OCI-LY7 (cell line): ENCODE data around the gene HRAS. TPM values are rescaled to one million over a fixed set of nuclear protein-coding genes. Genes with fewer than 3 reads are reported as not detected.

Experiments used
- BruUV-seq: library from RNA; stranded (reverse); fragments of 400-500 nt; replicated peaks from 2 replicates; lab custom pipeline; 2021; lab: Mats Ljungman, UMichigan
- CTCF ChIA-PET: fragments of 300-600 bp; sonication (Branson Sonifier 250); formaldehyde crosslinking; loops from one replicate; lab custom pipeline; 2022; ENCODE audit warnings: antibody characterized with exemption; ENCODE audit not compliant: unreplicated experiment; lab: Charles Lee
- POLR2A ChIA-PET: fragments of 300-600 bp; sonication (Branson Sonifier 250); formaldehyde crosslinking; loops from one replicate; lab custom pipeline; 2022; ENCODE audit warnings: antibody characterized with exemption; lab: Charles Lee
- DNase-seq: peaks from one replicate; pipeline ENCODE4 v3.0.0-alpha.2; 2015; ENCODE audit warnings: low spot score
- H2AFZ ChIP-seq: fragments of 200-600 bp; sonication (generic), shearing (Covaris generic); 2 replicates; pipeline ENCODE4 v1.6.1; 2014; ENCODE audit warnings: mild to moderate bottlenecking, antibody characterized with exemption, low read length, moderate library complexity
- H3K27ac ChIP-seq: fragments of 200-600 bp; sonication (generic); 2 replicates; pipeline ENCODE4 v1.5.1; 2014; ENCODE audit warnings: mixed run types, low read depth, mild to moderate bottlenecking, moderate library complexity, low read length, inconsistent platforms; ENCODE audit not compliant: poor library complexity, severe bottlenecking
- H3K36me3 ChIP-seq: fragments of 200-600 bp; sonication (generic); 2 replicates; pipeline ENCODE4 v1.6.1; 2014; ENCODE audit warnings: mild to moderate bottlenecking, antibody characterized with exemption, low read length, moderate library complexity, mixed read lengths; ENCODE audit not compliant: insufficient read depth
- H3K4me1 ChIP-seq: fragments of 200-600 bp; sonication (generic); 2 replicates; pipeline ENCODE4 v1.5.1; 2014; ENCODE audit warnings: mild to moderate bottlenecking, low read length; ENCODE audit not compliant: insufficient read depth, poor library complexity, severe bottlenecking
- H3K4me2 ChIP-seq: fragments of 200-600 bp; sonication (generic); 2 replicates; pipeline ENCODE4 v1.6.1; 2014; ENCODE audit warnings: mild to moderate bottlenecking, low read length
- H3K4me3 ChIP-seq: fragments of 200-600 bp; sonication (generic); 2 replicates; pipeline ENCODE4 v1.5.1; 2014; ENCODE audit warnings: mild to moderate bottlenecking, low read depth, low read length; ENCODE audit not compliant: poor library complexity, severe bottlenecking
- H3K79me2 ChIP-seq: fragments of 200-600 bp; sonication (generic); 2 replicates; pipeline ENCODE4 v1.6.1; 2016; ENCODE audit warnings: low read depth, mild to moderate bottlenecking, low read length, moderate library complexity, mixed read lengths; ENCODE audit not compliant: insufficient read depth
- H3K9me2 ChIP-seq: fragments of 200-600 bp; sonication (generic); 2 replicates; pipeline ENCODE4 v1.6.1; 2016; ENCODE audit warnings: mild to moderate bottlenecking, low read length, mixed read lengths; ENCODE audit not compliant: insufficient read depth
- H3K9me3 ChIP-seq: fragments of 200-600 bp; sonication (generic); 2 replicates; pipeline ENCODE4 v1.6.1; 2014; ENCODE audit warnings: mild to moderate bottlenecking, mixed run types, low read length, mixed read lengths
- H4K20me1 ChIP-seq: fragments of 200-600 bp; sonication (generic); 2 replicates; pipeline ENCODE4 v1.6.1; 2014; ENCODE audit warnings: mild to moderate bottlenecking, antibody characterized with exemption, low read length, moderate library complexity, mixed read lengths; ENCODE audit not compliant: insufficient read depth
- CTCF ChIP-seq: fragments of 200-600 bp; sonication (generic); conservative IDR thresholded peaks from 2 replicates; pipeline ENCODE4 v1.5.1; 2014; ENCODE audit warnings: mild to moderate bottlenecking, antibody characterized with exemption, low read length, moderate library complexity, mixed read lengths
- EZH2phosphoT487 ChIP-seq: fragments of 200-600 bp; sonication (generic); IDR thresholded peaks from 2 replicates; pipeline ENCODE4 v1.6.1; 2018; ENCODE audit warnings: low read depth, borderline replicate concordance, mild to moderate bottlenecking, mixed run types, antibody characterized with exemption, low read length, moderate library complexity, mixed read lengths
- intact Hi-C: fragments of 100-400 bp; cut with micrococcal nuclease; formaldehyde crosslinking; loops from one replicate; pipeline ENCODE4 v1.10.0; 2022; ENCODE audit not compliant: unreplicated experiment
- total RNA-seq, 2 experiments: library from RNA; depleted of rRNA in 1 of 2; stranded (reverse); fragments of >200 nt in 1 of 2; shearing (Covaris generic) in 1 of 2; gene quantifications; 2 replicates each; pipeline ENCODE4 v1.2.3, GENCODE V29; 2014 to 2022

HRAS gene
- total RNA-seq, 2 experiments from 2014 or later, result 46.9 to 53.0 TPM

DNA sequence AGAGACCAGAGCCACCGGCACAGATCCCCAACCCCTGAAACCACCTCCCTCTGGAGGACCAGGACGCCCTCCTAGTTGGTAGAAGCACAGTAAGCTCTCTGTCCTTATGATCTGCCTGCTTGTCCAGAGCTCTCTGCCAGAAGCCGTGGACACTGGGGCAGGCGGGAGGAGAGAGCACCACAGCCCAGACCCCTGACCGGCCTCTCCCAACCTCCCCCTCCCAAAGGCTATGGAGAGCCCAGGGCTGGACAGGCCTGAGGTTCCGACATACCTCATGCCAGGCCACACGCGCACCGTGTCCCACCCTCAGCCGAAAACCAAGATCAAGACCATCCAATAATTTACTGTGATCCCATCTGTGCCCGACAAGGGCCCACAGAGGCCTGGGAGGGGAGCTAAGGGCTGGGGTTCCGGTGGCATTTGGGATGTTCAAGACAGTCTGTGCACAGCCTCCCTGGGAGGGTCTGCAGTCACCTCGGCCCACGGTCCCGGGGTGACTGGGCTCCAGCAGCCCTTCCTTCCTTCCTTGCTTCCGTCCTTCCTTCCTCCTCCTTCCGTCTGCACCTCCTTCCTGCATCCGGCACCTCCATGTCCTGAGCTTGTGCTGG, 3.4 kb downstream of the HRAS start:
- POLR2A ChIA-PET, result no interaction called here
- BruUV-seq, result no TSS peak

DNA sequence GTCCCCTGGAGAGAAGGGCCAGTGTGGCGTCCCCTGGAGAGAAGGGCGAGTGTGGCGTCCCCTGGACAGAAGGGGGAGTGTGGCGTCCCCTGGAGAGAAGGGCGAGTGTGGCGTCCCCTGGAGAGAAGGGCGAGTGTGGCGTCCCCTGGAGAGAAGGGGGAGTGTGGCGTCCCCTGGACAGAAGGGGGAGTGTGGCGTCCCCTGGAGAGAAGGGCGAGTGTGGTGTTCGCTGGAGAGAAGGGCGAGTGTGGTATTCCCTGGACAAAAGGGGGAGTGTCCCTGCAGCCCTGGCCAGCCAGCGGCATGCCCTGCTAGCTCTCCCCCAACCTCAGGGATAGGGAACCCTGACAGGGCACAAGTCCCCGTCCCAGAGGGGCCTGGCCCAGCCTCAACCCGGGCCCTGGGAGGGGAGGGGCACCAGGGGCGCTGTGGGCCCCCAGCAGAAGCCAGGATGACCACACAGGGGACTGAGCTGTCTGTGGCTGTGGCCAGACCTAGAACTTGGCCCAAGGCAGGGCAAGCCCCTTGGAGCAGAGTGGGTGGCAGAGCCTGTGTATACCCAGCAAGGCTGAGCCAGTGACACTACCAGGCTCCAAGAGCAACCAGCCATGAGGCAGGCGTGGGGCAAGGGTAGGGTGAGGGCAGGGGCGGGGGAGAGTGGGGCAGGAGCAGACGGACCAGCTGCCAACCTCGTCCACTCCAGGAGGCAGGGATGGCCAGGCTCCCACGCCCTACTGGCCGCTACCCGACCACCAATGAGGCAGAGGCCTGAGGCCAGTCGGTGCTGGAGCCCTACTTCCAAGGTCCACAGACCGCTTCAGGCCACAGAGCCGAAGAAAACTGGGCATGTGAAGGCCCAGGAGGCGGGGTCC, 4.2 kb downstream of the HRAS start:
- no TSS peak for BruUV-seq
- no peak for DNase-seq
- Histone ChIP-seq H3K79me2 (no peaks in the 10 kb centered on the region), H3K4me3 (no peak overlapping the region), H3K36me3 (peaks cover 17% of the 10 kb centered on the region; the same call in 1 of the 2 replicates), H3K9me2 (no peaks in the 10 kb centered on the region), H4K20me1 (no peaks in the 10 kb centered on the region), H3K27ac (no peak overlapping the region), H3K4me1 (peaks cover 10% of the 10 kb centered on the region), H3K9me3 (no peaks in the 10 kb centered on the region), H3K4me2 (no peak overlapping the region), H2AFZ (no peak overlapping the region)
- intact Hi-C loops, result no loop called here
- CTCF ChIA-PET, result no interaction called here
- TF ChIP-seq CTCF (no peak), EZH2phosphoT487 (no peak)
- POLR2A ChIA-PET, result no interaction called here

More for the DNA sequence above, 3.4 kb downstream of the HRAS start:
- no peaks in the 10 kb centered on the region for H3K9me2 ChIP-seq
- H3K79me2 ChIP-seq, result no peaks in the 10 kb centered on the region
- no peaks in the 10 kb centered on the region for H4K20me1 ChIP-seq
- CTCF ChIA-PET, result no interaction called here
- intact Hi-C loops, result no loop called here
- peaks cover 19% of the 10 kb centered on the region for H3K4me1 ChIP-seq
- no peak overlapping the region for H3K4me3 ChIP-seq
- H3K9me3 ChIP-seq, result no peaks in the 10 kb centered on the region
- no peak overlapping the region for H2AFZ ChIP-seq
- H3K27ac ChIP-seq, result no peak overlapping the region
- peaks cover 17% of the 10 kb centered on the region; the same call in 1 of the 2 replicates for H3K36me3 ChIP-seq
- H3K4me2 ChIP-seq, result no peak overlapping the region
- DNase-seq, result no peak
- TF ChIP-seq EZH2phosphoT487, result no peak
- TF ChIP-seq CTCF, result no peak
